Lower leg skin (tissue), 4 donors: ENCODE measurements around the gene NOL12. TPM values are rescaled to one million over a fixed set of nuclear protein-coding genes. Genes with fewer than 3 reads are reported as not detected.

Experiments
- DNase-seq, 2 donors: peaks; one replicate each; pipeline ENCODE4 v3.0.0-alpha.2; 2019; ENCODE audit warnings: low spot score in 2 of 2
- H3K4me3 ChIP-seq: fragments of 200-600 bp; sonication (generic); 2 replicates; pipeline ENCODE4 v1.5.1; 2017; ENCODE audit warnings: mild to moderate bottlenecking, low read depth; ENCODE audit not compliant: poor library complexity, severe bottlenecking
- POLR2A ChIP-seq, 2 donors: fragments of 450-650 bp; IDR thresholded peaks; one replicate each; pipeline ENCODE4 v1.6.1; 2016 to 2017; ENCODE audit warnings: antibody characterized with exemption in 2 of 2, mild to moderate bottlenecking in 1 of 2, moderate library complexity in 1 of 2
- WGBS, 2 donors: methylation state at CpG; one replicate each; pipeline ENCODE4 v1.1.5; 2018; 5-methylcytosine and 5-hydroxymethylcytosine counted together
- intact Hi-C: fragments of 100-400 bp; cut with DNase I; formaldehyde crosslinking; loops from one replicate; pipeline ENCODE4 v1.15.0; 2023; ENCODE audit warnings: low total_unique reads
- total RNA-seq, 4 donors: library from RNA; depleted of rRNA; stranded (reverse); fragments of >200 nt; gene quantifications; one replicate each; pipeline ENCODE4 v1.1.0, GENCODE V29; 2016
- TF ChIP-seq, protein P1 (sequence below), 3 donors: fragments of 450-650 bp; IDR thresholded peaks; one replicate each; pipeline ENCODE4 v1.5.1; 2016; ENCODE audit warnings: antibody characterized with exemption in 3 of 3, mild to moderate bottlenecking in 3 of 3, moderate library complexity in 2 of 3

Gene NOL12
- total RNA-seq, 4 donors from 2014 or later = 24.3 to 72.3 (median 36.1) TPM

- DNase-seq = peak; percentile 99 to 100
- peak within 1 kb of the TSS; percentile 49 for H3K4me3 ChIP-seq
- TF ChIP-seq, protein P1, sequence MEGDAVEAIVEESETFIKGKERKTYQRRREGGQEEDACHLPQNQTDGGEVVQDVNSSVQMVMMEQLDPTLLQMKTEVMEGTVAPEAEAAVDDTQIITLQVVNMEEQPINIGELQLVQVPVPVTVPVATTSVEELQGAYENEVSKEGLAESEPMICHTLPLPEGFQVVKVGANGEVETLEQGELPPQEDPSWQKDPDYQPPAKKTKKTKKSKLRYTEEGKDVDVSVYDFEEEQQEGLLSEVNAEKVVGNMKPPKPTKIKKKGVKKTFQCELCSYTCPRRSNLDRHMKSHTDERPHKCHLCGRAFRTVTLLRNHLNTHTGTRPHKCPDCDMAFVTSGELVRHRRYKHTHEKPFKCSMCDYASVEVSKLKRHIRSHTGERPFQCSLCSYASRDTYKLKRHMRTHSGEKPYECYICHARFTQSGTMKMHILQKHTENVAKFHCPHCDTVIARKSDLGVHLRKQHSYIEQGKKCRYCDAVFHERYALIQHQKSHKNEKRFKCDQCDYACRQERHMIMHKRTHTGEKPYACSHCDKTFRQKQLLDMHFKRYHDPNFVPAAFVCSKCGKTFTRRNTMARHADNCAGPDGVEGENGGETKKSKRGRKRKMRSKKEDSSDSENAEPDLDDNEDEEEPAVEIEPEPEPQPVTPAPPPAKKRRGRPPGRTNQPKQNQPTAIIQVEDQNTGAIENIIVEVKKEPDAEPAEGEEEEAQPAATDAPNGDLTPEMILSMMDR (IDR thresholded peaks at IDR 0.05) = no peak
- no peak for TF ChIP-seq POLR2A (IDR thresholded peaks at IDR 0.05)
- intact Hi-C loops = no loop called here
- WGBS, 2 donors = 0 to 1% methylated on average over 26 to 62 of the region's 101 CpGs
Measured at GRCh38 chr22:37658133-37659065, 27.7 kb upstream of the NOL12 start, which contains the start of gene PDXP. Gene PDXP (plus strand): TSS chr22:37658723. CDS start chr22:37658783, 60 bp downstream.

DNA sequence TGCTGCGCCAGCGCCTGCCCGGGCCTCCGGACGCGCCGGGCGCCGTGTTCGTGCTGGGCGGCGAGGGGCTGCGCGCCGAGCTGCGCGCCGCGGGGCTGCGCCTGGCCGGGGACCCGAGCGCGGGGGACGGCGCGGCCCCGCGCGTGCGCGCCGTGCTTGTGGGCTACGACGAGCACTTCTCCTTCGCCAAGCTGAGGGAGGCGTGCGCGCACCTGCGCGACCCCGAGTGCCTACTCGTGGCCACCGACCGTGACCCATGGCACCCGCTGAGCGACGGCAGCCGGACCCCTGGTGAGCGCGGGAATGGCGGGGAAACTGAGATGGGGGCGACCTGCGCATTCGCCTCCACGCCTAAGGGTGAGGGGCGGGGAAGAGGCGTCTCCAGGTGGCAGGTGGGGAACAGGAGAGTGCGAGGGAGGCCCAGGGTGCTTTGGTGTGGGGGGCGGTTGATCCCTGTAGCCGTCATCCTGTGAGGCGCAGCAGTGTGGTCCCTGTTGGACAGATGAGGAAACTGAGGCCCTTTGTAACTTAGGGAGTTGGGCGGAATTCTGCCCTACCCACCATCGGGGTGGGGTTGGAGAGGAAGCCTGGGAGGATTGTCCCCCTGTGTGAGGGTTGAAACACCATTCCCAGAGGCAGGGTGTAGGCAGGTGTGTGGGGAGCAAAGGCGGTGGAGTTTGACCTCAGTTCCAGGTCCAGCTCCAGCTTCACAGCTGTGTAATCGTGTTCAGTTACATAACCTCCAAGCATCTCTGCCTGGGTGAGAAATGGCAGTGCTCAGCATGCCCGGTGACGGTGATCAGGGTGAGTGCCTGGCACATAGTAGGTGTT, 26.9 kb upstream of the NOL12 start:
- peak overlapping the region; percentile 49 for H3K4me3 ChIP-seq
- intact Hi-C loops = no loop called here
- TF ChIP-seq, protein P1 (IDR thresholded peaks at IDR 0.05) = no peak
- no peak for TF ChIP-seq POLR2A (IDR thresholded peaks at IDR 0.05)
- WGBS, 2 donors = 6 to 13% methylated on average over 11 to 34 of the region's 68 CpGs
- DNase-seq = no peak

DNA sequence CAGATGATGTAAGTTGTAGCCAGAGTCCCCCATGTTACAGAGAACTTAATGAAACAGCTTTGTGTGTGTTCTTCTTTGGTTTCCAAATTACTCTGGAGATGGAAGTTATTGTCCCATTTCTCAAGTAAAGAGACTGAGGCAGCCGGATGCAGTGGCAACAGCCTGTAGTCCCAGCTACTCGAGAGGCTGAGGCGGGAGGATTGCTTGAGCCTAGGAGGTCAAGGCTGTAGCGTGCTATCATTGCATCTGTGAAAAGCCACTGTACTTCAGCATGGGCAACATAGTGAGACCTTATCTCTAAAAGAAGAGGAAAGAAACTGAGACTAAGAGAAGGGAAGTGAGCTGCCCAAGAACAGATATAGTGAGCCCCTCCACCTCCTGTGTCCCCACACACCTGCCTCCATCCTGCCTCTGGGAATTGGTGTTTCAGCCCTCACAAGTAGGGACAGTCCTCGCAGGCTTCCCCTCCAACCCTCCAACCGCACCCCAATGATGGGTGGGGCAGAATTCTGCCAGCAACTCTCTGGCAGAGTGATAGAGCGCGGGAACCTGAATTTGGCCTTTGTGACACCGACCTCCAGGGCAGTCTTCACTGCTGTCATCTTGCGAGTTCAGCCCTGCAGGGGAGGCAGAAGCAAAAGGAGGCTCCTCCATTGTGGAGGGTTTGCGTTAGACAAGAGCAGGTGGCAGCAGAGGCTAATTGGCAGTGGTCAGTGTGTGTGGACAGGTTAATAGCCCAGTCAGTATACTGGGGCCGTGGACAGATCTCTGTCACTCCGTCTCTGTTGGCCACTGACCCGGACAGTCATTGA, 26.0 kb upstream of the NOL12 start:
- 60% methylated on average over 14 of the region's 14 CpGs for WGBS, 2 donors
- TF ChIP-seq POLR2A (IDR thresholded peaks at IDR 0.05) = no peak
- TF ChIP-seq, protein P1 (IDR thresholded peaks at IDR 0.05) = no peak
- intact Hi-C loops = no loop called here
- H3K4me3 ChIP-seq = no peak overlapping the region
- DNase-seq = no peak

- WGBS, 2 donors = 64 to 67% methylated on average over 2 of the region's 2 CpGs
- TF ChIP-seq POLR2A (IDR thresholded peaks at IDR 0.05) = no peak
- TF ChIP-seq, protein P1 (IDR thresholded peaks at IDR 0.05) = no peak
- intact Hi-C loops = no loop called here
- no peak for DNase-seq
- H3K4me3 ChIP-seq = no peak overlapping the region
Measured at GRCh38 chr22:37660709-37661045, 25.5 kb upstream of the NOL12 start.

GRCh38 chr22:37661160-37661924, 24.8 kb upstream of the NOL12 start:
- DNase-seq = no peak
- WGBS, 2 donors = 48 to 49% methylated on average over 12 of the region's 12 CpGs
- intact Hi-C loops = no loop called here
- no peak overlapping the region for H3K4me3 ChIP-seq
- no peak for TF ChIP-seq POLR2A (IDR thresholded peaks at IDR 0.05)
- TF ChIP-seq, protein P1 (IDR thresholded peaks at IDR 0.05) = no peak
